HepG2 (cell line): Measurements from ENCODE around the gene SCMH1. TPM values are rescaled to one million over a fixed set of nuclear protein-coding genes. Genes with fewer than 3 reads are reported as not detected.

ENCODE experiments used
- BRD4 ChIP-seq: sonication (generic); formaldehyde crosslinking; IDR thresholded peaks from 2 replicates; pipeline ENCODE4 v1.4.0; 2020; ENCODE audit warnings: missing genetic modification reagents
- CREB1 ChIP-seq, 2 experiments: fragments of 450-650 bp in 1 of 2; IDR thresholded peaks; 2 replicates each; pipeline ENCODE4 v1.6.1; 2016 to 2017; ENCODE audit warnings: control low read depth in 1 of 2, mild to moderate bottlenecking in 1 of 2, missing compliant biosample characterization in 1 of 2, missing genetic modification characterization in 1 of 2
- GPN1 ChIP-seq: sonication (generic); formaldehyde crosslinking; IDR thresholded peaks from 2 replicates; pipeline ENCODE4 v1.5.1; 2020; ENCODE audit warnings: missing genetic modification reagents, borderline replicate concordance
- HNRNPL ChIP-seq: fragments of 200-400 bp; formaldehyde crosslinking; IDR thresholded peaks from 2 replicates; pipeline ENCODE4 v1.6.1; 2017; ENCODE audit warnings: mild to moderate bottlenecking, low read depth, low read length
- KLF12 ChIP-seq: sonication (generic); formaldehyde crosslinking; IDR thresholded peaks from 2 replicates; pipeline ENCODE4 v1.4.0; 2020; ENCODE audit warnings: missing genetic modification reagents, borderline replicate concordance
- MAFK ChIP-seq, 2 experiments: IDR thresholded peaks in 1 of 2; conservative IDR thresholded peaks in 1 of 2; 2 replicates each; pipeline ENCODE4 v1.6.1; 2011; ENCODE audit warnings: improper control_type of control experiment in 2 of 2, low read length in 2 of 2
- MEIS2 ChIP-seq: sonication (generic); formaldehyde crosslinking; IDR thresholded peaks from 2 replicates; pipeline ENCODE4 v1.9.0; 2021; ENCODE audit warnings: mild to moderate bottlenecking, missing genetic modification reagents
- MIXL1 ChIP-seq: IDR thresholded peaks from 2 replicates; pipeline ENCODE4 v1.6.1; 2016
- NKX3-1 ChIP-seq: sonication (generic); formaldehyde crosslinking; IDR thresholded peaks from 2 replicates; pipeline ENCODE4 v1.5.0; 2020; ENCODE audit warnings: missing genetic modification reagents
- SIX1 ChIP-seq: sonication (generic); formaldehyde crosslinking; IDR thresholded peaks from 2 replicates; pipeline ENCODE4 v1.4.0; 2020; ENCODE audit warnings: missing genetic modification reagents, borderline replicate concordance
- SMARCE1 ChIP-seq: fragments of 450-650 bp; IDR thresholded peaks from 2 replicates; pipeline ENCODE4 v1.6.1; 2017; ENCODE audit warnings: borderline replicate concordance
- SP140L ChIP-seq: sonication (generic); formaldehyde crosslinking; IDR thresholded peaks from 2 replicates; pipeline ENCODE4 v1.4.0; 2020; ENCODE audit warnings: missing genetic modification reagents, borderline replicate concordance
- SRSF1 ChIP-seq: fragments of 200-400 bp; formaldehyde crosslinking; optimal IDR thresholded peaks from 2 replicates; pipeline ENCODE3; 2017; ENCODE audit warnings: mild to moderate bottlenecking, low read depth, low read length, moderate library complexity
- TRIM24 ChIP-seq: sonication (generic); formaldehyde crosslinking; IDR thresholded peaks from 2 replicates; pipeline ENCODE4 v1.8.0; 2022; ENCODE audit warnings: mild to moderate bottlenecking, missing genetic modification reagents
- XBP1 ChIP-seq: sonication (generic); formaldehyde crosslinking; IDR thresholded peaks from 2 replicates; pipeline ENCODE4 v1.5.0; 2020; ENCODE audit warnings: missing genetic modification reagents
- ZNF274 ChIP-seq: sonication (generic); formaldehyde crosslinking; IDR thresholded peaks from 2 replicates; pipeline ENCODE4 v1.5.1; 2020; ENCODE audit warnings: mild to moderate bottlenecking, missing genetic modification reagents
- ZNF337 ChIP-seq: sonication (generic); formaldehyde crosslinking; IDR thresholded peaks from 2 replicates; pipeline ENCODE4 v1.5.1; 2020; ENCODE audit warnings: missing genetic modification reagents, low read depth, mild to moderate bottlenecking, borderline replicate concordance
- ZNF446 ChIP-seq: sonication (generic); formaldehyde crosslinking; IDR thresholded peaks from 2 replicates; pipeline ENCODE4 v1.5.0; 2020; ENCODE audit warnings: mild to moderate bottlenecking, missing genetic modification reagents
- ZNF569 ChIP-seq: sonication (generic); formaldehyde crosslinking; IDR thresholded peaks from 2 replicates; pipeline ENCODE4 v1.5.0; 2020; ENCODE audit warnings: mild to moderate bottlenecking, missing genetic modification reagents, moderate library complexity, borderline replicate concordance
- ZNF619 ChIP-seq: sonication (generic); formaldehyde crosslinking; IDR thresholded peaks from 2 replicates; pipeline ENCODE4 v1.4.0; 2020; ENCODE audit warnings: mild to moderate bottlenecking, missing genetic modification reagents
- ZNF670 ChIP-seq: sonication (generic); formaldehyde crosslinking; IDR thresholded peaks from 2 replicates; pipeline ENCODE4 v1.8.0; 2022; ENCODE audit warnings: mild to moderate bottlenecking, missing genetic modification reagents, borderline replicate concordance
- ZNF839 ChIP-seq: sonication (generic); formaldehyde crosslinking; IDR thresholded peaks from 2 replicates; pipeline ENCODE4 v1.4.0; 2020; ENCODE audit warnings: missing genetic modification reagents, mild to moderate bottlenecking, borderline replicate concordance
- ZNF883 ChIP-seq: sonication (generic); formaldehyde crosslinking; IDR thresholded peaks from 2 replicates; pipeline ENCODE4 v1.5.1; 2020; ENCODE audit warnings: mild to moderate bottlenecking, missing genetic modification reagents; ENCODE audit errors: not compliant biosample characterization
- polyA plus RNA-seq, 8 experiments: library from polyadenylated mRNA; depleted of rRNA in 3 of 8; stranded (reverse) in 7 of 8; unstranded in 1 of 8; fragments of >200 nt; fragmentation: Illumina TruSeq in 4 of 8; extraction: Trizol in 4 of 8; gene quantifications; 2 replicates each; pipeline versions ENCODE4 v1.2.1 to v1.2.3, GENCODE V29; 2011 to 2016; ENCODE audit warnings: low read depth in 4 of 8, missing spikeins in 1 of 8, mixed read lengths in 1 of 8; ENCODE audit not compliant: insufficient read depth in 1 of 8
- total RNA-seq, 5 experiments: library from RNA; depleted of rRNA; stranded (reverse); fragments of >200 nt; fragmentation: Illumina TruSeq; extraction: Trizol; gene quantifications; 2 replicates each; pipeline ENCODE4 v1.2.3, GENCODE V29; 2016; ENCODE audit warnings: low read depth in 1 of 5
- TF ChIP-seq, protein P1 (sequence below): sonication (generic); formaldehyde crosslinking; IDR thresholded peaks from 2 replicates; pipeline ENCODE4 v1.5.0; 2020; ENCODE audit warnings: missing genetic modification reagents
- TF ChIP-seq, protein P2 (sequence below): IDR thresholded peaks from 2 replicates; pipeline ENCODE4 v1.6.1; 2016; ENCODE audit warnings: missing biosample characterization, missing genetic modification reagents, low read depth
- TF ChIP-seq, protein P3 (sequence below): sonication (generic); formaldehyde crosslinking; conservative IDR thresholded peaks from 2 replicates; pipeline ENCODE4 v1.8.0; 2022; ENCODE audit warnings: missing genetic modification reagents
- TF ChIP-seq, protein P4 (sequence below): sonication (generic); formaldehyde crosslinking; IDR thresholded peaks from 2 replicates; pipeline ENCODE4 v1.8.1; 2023; ENCODE audit warnings: mild to moderate bottlenecking, missing genetic modification reagents, borderline replicate concordance

Gene SCMH1
- total and polyA plus RNA-seq, 2 of the 13 experiments (the other 11 are each of a cell fraction or from before 2014, with no cell fraction given) = 41.8 to 52.6 TPM

DNA sequence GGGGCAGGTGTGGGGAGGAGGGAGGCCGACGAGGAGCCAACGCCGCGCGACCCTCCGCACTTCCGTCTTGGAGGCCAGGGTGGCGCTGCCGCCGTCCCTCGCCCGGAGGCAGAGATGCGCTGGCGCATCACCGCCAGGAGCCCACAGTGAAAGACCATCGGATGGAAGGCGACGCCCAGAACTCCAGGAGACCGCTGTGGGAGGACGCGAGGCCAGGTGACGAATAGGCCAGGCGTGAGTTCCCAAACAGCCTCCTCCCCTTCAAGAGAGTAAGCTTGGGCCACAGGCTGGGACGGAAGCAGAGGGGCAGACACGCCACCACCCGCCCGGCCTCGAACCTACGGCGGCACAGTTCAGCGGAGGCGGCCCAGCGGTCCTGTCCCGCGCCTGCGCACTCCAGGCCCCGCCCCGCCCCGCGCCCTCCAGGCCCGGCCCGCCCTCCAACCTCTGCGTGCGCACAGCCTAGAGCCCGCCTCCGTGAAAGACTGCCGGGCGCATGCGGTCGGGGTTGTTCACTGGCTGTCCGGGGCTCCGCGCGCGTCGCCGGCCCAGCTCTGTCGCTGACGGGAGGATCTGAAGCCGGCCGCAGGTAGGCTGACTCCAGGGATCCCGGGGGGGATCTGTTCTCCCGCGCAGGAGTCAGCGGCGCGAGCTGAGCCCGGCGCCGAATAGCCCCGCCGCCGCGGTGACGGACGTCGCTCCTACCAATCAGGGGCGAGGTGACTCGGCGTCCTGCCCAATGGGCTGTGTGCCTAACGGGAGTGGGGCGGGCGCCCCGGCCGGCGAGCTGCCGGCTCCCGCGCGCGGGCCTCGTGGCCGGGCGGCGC, 262.7 kb downstream of the SCMH1 start, which contains the start of gene CTPS1 (continued):
- TF ChIP-seq, protein P1, sequence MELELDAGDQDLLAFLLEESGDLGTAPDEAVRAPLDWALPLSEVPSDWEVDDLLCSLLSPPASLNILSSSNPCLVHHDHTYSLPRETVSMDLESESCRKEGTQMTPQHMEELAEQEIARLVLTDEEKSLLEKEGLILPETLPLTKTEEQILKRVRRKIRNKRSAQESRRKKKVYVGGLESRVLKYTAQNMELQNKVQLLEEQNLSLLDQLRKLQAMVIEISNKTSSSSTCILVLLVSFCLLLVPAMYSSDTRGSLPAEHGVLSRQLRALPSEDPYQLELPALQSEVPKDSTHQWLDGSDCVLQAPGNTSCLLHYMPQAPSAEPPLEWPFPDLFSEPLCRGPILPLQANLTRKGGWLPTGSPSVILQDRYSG (CRISPR knock-in tag) = no peak
- TF ChIP-seq MEIS2 (CRISPR knock-in tag) (peak; percentile 56; the same call in 1 of the 2 replicates), GPN1 (CRISPR knock-in tag) (no peak), SIX1 (CRISPR knock-in tag) (no peak), ZNF446 (CRISPR knock-in tag) (no peak; the same call in 1 of the 2 replicates), ZNF619 (CRISPR knock-in tag) (0 out of 2 replicates have a peak, but pooled peaks have one; percentile 21), ZNF670 (CRISPR knock-in tag) (no peak), ZNF274 (CRISPR knock-in tag) (0 out of 2 replicates have a peak, but pooled peaks have one; percentile 39), NKX3-1 (CRISPR knock-in tag) (0 out of 2 replicates have a peak, but pooled peaks have one; percentile 22), ZNF839 (CRISPR knock-in tag) (no peak), KLF12 (no peak), BRD4 (CRISPR knock-in tag) (0 out of 2 replicates have a peak, but pooled peaks have one; percentile 34), CREB1 (IDR thresholded peaks at IDR 0.05) (peak; percentile 65), CREB1 (CRISPR knock-in tag; IDR thresholded peaks at IDR 0.05) (no peak), HNRNPL (no peak), SP140L (CRISPR knock-in tag) (no peak), MIXL1 (CRISPR knock-in tag) (no peak), SMARCE1 (no peak), XBP1 (CRISPR knock-in tag) (no peak), MAFK (conservative IDR thresholded peaks at IDR 0.05 in 1 of 2, IDR thresholded peaks at IDR 0.05 in 1 of 2; ENCODE audit: low read length in 2 of 2) (no peak), TRIM24 (CRISPR knock-in tag) (no peak), SRSF1 (no peak), ZNF337 (no peak), ZNF883 (CRISPR knock-in tag) (no peak), ZNF569 (no peak)
- TF ChIP-seq, protein P2, sequence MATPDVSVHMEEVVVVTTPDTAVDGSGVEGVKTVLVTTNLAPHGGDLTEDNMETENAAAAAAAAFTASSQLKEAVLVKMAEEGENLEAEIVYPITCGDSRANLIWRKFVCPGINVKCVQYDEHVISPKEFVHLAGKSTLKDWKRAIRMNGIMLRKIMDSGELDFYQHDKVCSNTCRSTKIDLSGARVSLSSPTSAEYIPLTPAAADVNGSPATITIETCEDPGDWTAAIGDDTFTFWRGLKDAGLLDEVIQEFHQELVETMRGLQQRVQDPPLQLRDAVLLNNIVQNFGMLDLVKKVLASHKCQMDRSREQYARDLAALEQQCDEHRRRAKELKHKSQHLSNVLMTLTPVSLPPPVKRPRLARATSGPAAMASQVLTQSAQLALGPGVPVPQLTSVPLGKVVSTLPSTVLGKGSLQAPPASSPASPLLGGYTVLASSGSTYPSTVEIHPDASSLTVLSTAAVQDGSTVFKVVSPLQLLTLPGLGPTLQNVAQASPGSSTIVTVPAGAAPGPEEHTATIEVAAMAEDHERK = no peak
- TF ChIP-seq, protein P3, sequence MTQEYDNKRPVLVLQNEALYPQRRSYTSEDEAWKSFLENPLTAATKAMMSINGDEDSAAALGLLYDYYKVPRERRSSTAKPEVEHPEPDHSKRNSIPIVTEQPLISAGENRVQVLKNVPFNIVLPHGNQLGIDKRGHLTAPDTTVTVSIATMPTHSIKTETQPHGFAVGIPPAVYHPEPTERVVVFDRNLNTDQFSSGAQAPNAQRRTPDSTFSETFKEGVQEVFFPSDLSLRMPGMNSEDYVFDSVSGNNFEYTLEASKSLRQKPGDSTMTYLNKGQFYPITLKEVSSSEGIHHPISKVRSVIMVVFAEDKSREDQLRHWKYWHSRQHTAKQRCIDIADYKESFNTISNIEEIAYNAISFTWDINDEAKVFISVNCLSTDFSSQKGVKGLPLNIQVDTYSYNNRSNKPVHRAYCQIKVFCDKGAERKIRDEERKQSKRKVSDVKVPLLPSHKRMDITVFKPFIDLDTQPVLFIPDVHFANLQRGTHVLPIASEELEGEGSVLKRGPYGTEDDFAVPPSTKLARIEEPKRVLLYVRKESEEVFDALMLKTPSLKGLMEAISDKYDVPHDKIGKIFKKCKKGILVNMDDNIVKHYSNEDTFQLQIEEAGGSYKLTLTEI = no peak
- TF ChIP-seq, protein P4, sequence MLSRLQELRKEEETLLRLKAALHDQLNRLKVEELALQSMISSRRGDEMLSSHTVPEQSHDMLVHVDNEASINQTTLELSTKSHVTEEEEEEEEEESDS (CRISPR knock-in tag) = no peak
